Germinal center (tissue), 1 donor: ENCODE data around the gene TMEM258.

Source experiments
- DNase-seq: peaks from one replicate; pipeline ENCODE4 v3.0.0; 2012; ENCODE audit warnings: mixed read lengths, low spot score

TMEM258 gene

DNA sequence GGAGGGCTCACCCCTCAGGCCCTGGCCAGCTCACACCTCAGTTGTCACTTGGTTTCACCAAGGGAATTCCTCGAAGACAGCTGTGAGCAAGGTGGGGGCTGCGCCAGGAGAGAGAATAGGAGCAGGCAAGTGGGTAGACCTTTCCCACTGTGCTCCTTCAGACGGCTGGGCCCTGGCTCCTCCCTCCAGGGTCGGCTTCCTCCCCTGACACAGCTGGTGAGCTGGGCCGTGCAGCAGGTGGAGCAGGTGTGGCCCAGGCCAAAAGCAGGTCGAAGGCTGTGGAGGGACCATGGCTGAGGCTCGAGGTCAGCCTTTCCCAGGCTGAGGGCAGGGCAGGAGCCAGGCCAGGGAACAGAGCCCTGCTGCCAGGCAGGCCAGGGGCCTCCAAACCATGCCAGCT is 52.4 kb downstream of the TMEM258 start:
- DNase-seq = no peak

DNA sequence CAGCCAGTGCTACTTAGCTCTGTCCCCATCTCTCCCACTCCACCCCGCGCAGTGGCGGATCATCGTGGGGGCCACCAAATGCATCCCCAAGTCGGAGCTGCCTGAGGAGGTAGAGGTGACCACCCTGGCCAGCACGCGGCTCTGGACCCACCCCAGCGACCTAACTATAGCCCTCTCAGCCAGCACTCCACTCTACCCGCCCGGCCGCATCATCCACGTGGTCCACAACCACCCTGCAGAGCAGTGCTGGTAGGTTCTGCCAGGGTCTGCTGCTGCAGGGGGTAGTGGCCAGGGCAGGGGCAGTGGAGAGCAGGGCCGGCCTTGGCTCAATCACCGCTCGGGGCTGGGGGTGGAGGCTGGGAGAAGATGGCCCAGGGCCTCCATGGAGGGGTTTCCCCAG is 53.0 kb downstream of the TMEM258 start:
- DNase-seq = no peak
